Heart left ventricle (tissue), 16 donors: ENCODE measurements around the gene DAZAP1. TPM values are rescaled to one million over a fixed set of nuclear protein-coding genes. Genes with fewer than 3 reads are reported as not detected.

Experiments
- ATAC-seq, 4 donors: fragments of 200-7000 bp; cut with Tn5 transposase; one replicate each; pipeline ENCODE4 v1.9.1; 2020 to 2022; ENCODE audit warnings: moderate library complexity in 4 of 4, mild to moderate bottlenecking in 3 of 4, moderate number of reproducible peaks in 1 of 4
- DNase-seq, 5 donors: peaks; one replicate each; pipeline ENCODE4 v3.0.0-alpha.2; 2020
- H3K27ac ChIP-seq, 12 donors: fragments of 200-600 bp; sonication (generic) in 4 of 12; one replicate each; pipeline versions ENCODE4 v1.5.0 to v1.8.0; 2016 to 2022; ENCODE audit warnings: mild to moderate bottlenecking in 2 of 12
- H3K27me3 ChIP-seq, 9 donors: fragments of 200-600 bp; sonication (generic) in 2 of 9; one replicate each; pipeline versions ENCODE4 v1.5.1 to v1.8.0; 2016 to 2022; ENCODE audit warnings: mild to moderate bottlenecking in 3 of 9
- H3K36me3 ChIP-seq, 9 donors: fragments of 200-600 bp; sonication (generic) in 2 of 9; one replicate each; pipeline versions ENCODE4 v1.5.0 to v1.8.0; 2018 to 2022; ENCODE audit warnings: mild to moderate bottlenecking in 2 of 9
- H3K4me1 ChIP-seq, 12 donors: fragments of 200-600 bp; sonication (generic) in 4 of 12; one replicate each; pipeline versions ENCODE4 v1.5.0 to v1.8.0; 2016 to 2022; ENCODE audit warnings: mild to moderate bottlenecking in 3 of 12
- H3K4me3 ChIP-seq, 12 donors: fragments of 200-600 bp; sonication (generic) in 4 of 12; one replicate each; pipeline versions ENCODE4 v1.5.0 to v1.8.0; 2017 to 2022; ENCODE audit warnings: mild to moderate bottlenecking in 9 of 12, moderate library complexity in 4 of 12
- H3K9me3 ChIP-seq, 12 donors: fragments of 200-600 bp; sonication (generic) in 4 of 12; one replicate each; pipeline versions ENCODE4 v1.5.0 to v1.8.0; 2016 to 2022; ENCODE audit warnings: mild to moderate bottlenecking in 1 of 12
- POLR2A ChIP-seq, 2 donors: fragments of 450-650 bp; IDR thresholded peaks; one replicate each; pipeline ENCODE4 v1.6.1; 2017; ENCODE audit warnings: antibody characterized with exemption in 2 of 2, mild to moderate bottlenecking in 2 of 2, moderate library complexity in 2 of 2
- whole genome bisulfite sequencing, 4 donors: extraction: QIAGEN DNeasy Blood & Tissue Kit in 2 of 4; methylation state at CpG; one replicate each; pipeline versions ENCODE4 v1.1.5 to v1.1.7; 2013 to 2018; 5-methylcytosine and 5-hydroxymethylcytosine counted together
- intact Hi-C, 10 donors: fragments of 100-400 bp; cut with DNase I; formaldehyde crosslinking; loops; one replicate each; pipeline versions ENCODE4 v1.11.1 to v1.14.2; 2022
- polyA plus RNA-seq, 2 donors: library from polyadenylated mRNA; stranded (reverse); fragments of 200-250 nt; gene quantifications; one replicate each; pipeline ENCODE4 v1.2.3, GENCODE V29; 2013
- total RNA-seq, 9 donors: library from RNA; depleted of rRNA in 2 of 9; stranded (reverse); fragments of >200 nt in 2 of 9; fragmentation: NEBNext Ultra II Directional in 3 of 9; extraction: Animal tissue kit (Norgen Biotek cat#: 25700) in 3 of 9; gene quantifications; one replicate each; pipeline versions ENCODE4 v1.1.0 to v1.2.4, GENCODE V29; 2016 to 2023
- TF ChIP-seq, protein P1 (sequence below), 12 donors: fragments of 200-600 bp; sonication (generic) in 4 of 12; IDR thresholded peaks; one replicate each; pipeline versions ENCODE4 v1.5.0 to v1.8.0; 2018 to 2022; ENCODE audit warnings: antibody characterized with exemption in 12 of 12, mild to moderate bottlenecking in 5 of 12
- donor health status: ischemic (EF 13 %, LVEDD 7.1; RV severe dilation, severe dysfunction).
- donor health status: healthy with polysubstance abuse.
- donor health status: DM: no; HTN: yes; CAD: no.
- donor health status: DM: no; HTN: no; CAD: no.
- donor health status: ischemic (EF 25% LVEDD 6.9; RV normal size, moderate dysfunction).
- donor health status: ischemic (EF 25% LVEDD 5.7; RV mildly dilated, moderate dysfunction).
- donor health status: healthy.
- donor health status: DM: yes; HTN: yes; CAD: no.
- donor health status: ischemic (EF 35%, LVEDD 5.7; RV mildly dilated, moderate dysfunction).
- donor health status: nonischemic (EF 11% LVEDD 7.7; RV severe dilation, severe dysfunction).
- donor health status: DM: yes; HTN: yes; CAD: no.
- donor health status: PGD.
- donor health status: ischemic (EF 29% LVEDD 5.4; RV normal size, mild dysfunction).
- donor health status: nonischemic (EF 23%, LVEDD 6.1; RV moderate dilation, normal function).

DAZAP1 gene
- total and polyA plus RNA-seq, 11 donors: 36.8 to 128 (median 78.5) TPM

DNA sequence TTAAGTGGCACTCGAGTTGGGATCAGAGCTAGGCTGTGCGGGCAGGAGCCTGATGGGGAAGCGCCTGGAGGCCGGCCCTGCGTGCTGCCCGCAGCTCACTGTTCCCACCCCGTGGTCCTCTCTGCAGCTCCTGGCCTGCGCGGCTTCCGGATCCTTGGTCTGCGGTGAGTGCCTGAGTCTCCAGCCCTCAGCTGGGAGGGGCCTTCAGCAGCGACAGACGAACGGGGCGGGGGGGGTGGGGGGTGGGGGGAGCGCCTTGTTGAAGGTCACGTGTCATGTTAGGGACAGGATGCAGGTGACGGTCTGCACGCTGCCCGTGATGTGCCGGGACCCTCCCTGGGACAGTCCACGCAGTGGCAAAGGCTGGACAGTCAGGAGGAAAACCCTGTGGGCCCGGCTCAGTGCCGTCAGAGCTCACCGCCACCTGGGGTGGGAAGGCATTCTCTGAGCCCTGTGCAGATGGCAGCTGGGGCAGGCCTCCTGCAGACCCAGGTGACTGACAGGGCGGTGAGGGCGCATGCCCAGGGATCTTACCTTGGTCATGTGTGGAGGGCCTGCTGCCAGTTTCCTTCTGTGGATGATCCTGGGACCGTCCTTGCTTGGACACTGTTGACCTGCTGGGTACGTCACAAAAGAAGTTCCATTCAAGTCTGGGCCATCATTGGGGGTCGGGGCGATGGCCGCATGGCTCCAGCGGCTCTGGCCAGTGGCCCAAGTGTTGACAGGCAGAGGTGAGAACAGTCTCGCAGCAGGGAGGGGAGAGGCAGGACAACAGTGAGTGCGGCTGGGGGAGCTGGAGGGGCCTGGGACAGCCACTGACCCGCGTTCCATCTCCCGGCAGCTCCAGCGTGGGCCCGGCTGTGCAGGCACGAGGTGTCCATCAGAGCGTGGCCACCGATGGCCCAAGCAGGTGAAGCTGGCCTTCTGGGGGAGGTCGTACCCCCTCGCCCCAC is 19.4 kb upstream of the DAZAP1 start:
- H3K4me1 ChIP-seq: peaks cover 2 to 51% (median 36%) of the 10 kb centered on the region in 12 donors
- TF ChIP-seq, protein P1, sequence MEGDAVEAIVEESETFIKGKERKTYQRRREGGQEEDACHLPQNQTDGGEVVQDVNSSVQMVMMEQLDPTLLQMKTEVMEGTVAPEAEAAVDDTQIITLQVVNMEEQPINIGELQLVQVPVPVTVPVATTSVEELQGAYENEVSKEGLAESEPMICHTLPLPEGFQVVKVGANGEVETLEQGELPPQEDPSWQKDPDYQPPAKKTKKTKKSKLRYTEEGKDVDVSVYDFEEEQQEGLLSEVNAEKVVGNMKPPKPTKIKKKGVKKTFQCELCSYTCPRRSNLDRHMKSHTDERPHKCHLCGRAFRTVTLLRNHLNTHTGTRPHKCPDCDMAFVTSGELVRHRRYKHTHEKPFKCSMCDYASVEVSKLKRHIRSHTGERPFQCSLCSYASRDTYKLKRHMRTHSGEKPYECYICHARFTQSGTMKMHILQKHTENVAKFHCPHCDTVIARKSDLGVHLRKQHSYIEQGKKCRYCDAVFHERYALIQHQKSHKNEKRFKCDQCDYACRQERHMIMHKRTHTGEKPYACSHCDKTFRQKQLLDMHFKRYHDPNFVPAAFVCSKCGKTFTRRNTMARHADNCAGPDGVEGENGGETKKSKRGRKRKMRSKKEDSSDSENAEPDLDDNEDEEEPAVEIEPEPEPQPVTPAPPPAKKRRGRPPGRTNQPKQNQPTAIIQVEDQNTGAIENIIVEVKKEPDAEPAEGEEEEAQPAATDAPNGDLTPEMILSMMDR (IDR thresholded peaks at IDR 0.05): no peak
- TF ChIP-seq POLR2A (IDR thresholded peaks at IDR 0.05): no peak
- peak; percentile 19 to 51 (median 22) for ATAC-seq
- peaks cover 5 to 60% (median 46%) of the 10 kb centered on the region in 9 donors for H3K36me3 ChIP-seq
- DNase-seq: peak in 2 of 5 donors; percentile 52 to 66
- intact Hi-C loops: loop anchor here in 1 of 10 donors (10.0 kb wide), 1 partner anchor 113 kb away; the partner anchor contains the start of gene FAM174C
- WGBS, 4 donors: 56 to 75% (median 62%) methylated on average over 10 to 45 of the region's 45 CpGs
- peak overlapping the region in 7 of 12 donors; percentile 15 to 96 (median 48) for H3K27ac ChIP-seq
- no peaks in the 10 kb centered on the region for H3K9me3 ChIP-seq
- no peak overlapping the region for H3K4me3 ChIP-seq
- H3K27me3 ChIP-seq: no peaks in the 10 kb centered on the region

DNA sequence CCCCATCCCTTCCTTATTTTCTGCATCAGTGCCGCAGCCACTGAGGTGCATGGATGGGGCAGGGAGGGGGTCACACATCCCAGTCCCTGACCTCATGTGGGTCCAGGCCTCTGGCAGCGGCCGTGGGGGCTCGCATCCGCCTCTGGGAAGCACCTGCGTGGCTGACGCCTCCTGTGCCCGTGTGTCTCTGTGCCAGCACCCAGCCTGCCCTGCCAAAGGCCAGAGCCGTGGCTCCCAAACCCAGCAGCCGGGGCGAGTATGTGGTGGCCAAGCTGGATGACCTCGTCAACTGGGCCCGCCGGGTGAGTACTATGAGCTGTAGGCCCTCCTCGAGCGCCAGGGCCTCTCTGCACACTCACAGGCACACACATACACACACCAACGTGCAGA is 18.8 kb upstream of the DAZAP1 start:
- Histone ChIP-seq H3K4me3 (no peak overlapping the region), H3K4me1 (peaks cover 2 to 51% (median 35%) of the 10 kb centered on the region in 12 donors), H3K27ac (peak overlapping the region in 6 of 12 donors; percentile 15 to 96 (median 51)), H3K9me3 (no peaks in the 10 kb centered on the region), H3K27me3 (no peaks in the 10 kb centered on the region), H3K36me3 (peaks cover 5 to 67% (median 53%) of the 10 kb centered on the region in 9 donors)
- intact Hi-C loops: loop anchor here in 1 of 10 donors (10.0 kb wide), 1 partner anchor 114 kb away; the partner anchor contains the start of gene FAM174C
- DNase-seq: no peak
- TF ChIP-seq POLR2A (IDR thresholded peaks at IDR 0.05): no peak
- TF ChIP-seq, protein P1 (IDR thresholded peaks at IDR 0.05): no peak
- WGBS, 4 donors: 63 to 82% (median 73%) methylated on average over 3 to 17 of the region's 17 CpGs
- no peak for ATAC-seq

DNA sequence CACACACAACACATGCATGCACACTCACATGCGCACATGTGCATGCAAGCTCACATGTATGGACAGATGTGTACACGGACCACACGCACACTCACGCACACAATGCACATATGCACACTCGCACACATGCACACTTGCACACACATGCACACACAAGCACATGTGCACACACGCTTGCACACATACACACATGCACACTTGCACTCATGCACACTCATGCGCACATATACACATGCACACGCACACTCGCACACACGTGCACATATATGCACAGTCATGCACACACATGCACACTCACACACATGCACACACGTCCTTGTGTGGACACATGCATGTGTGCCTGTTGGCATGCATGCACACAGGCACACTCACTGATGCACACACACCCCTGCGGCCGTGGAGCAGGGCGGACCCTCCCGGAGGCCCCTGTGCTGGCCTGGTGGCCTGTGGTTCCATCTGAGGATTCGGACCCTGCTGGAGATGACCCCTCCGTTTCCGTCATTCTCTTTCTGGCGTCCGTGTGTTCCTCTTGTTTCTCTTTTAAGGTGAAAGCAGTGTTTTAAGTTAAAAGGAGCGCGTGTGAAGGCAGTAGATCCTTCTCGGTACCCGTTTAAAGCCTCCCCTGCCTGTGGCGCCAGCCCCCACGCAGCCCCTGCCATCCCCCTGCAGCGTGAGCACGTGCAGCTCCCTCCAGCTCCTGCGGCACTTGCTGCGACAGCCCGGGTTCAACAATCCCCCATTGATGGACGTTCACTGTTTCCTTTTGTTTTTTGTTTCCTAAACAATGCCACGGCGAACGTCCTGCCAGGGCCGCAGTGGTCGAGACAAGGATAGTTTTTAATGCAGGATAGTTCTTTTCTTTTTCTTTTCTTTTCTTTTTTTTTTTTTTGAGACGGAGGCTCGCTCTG is 18.1 kb upstream of the DAZAP1 start:
- 92 to 94% (median 93%) methylated on average over 39 of the region's 39 CpGs for WGBS, 4 donors
- H3K36me3 ChIP-seq: peaks cover 4 to 73% (median 59%) of the 10 kb centered on the region in 9 donors
- ATAC-seq: no peak
- DNase-seq: no peak
- no peaks in the 10 kb centered on the region for H3K9me3 ChIP-seq
- H3K4me1 ChIP-seq: peaks cover 2 to 49% (median 33%) of the 10 kb centered on the region in 12 donors
- intact Hi-C loops: loop anchor here in 1 of 10 donors (10.0 kb wide), 1 partner anchor 114 kb away; the partner anchor contains the start of gene FAM174C
- TF ChIP-seq, protein P1 (IDR thresholded peaks at IDR 0.05): no peak
- TF ChIP-seq POLR2A (IDR thresholded peaks at IDR 0.05): no peak
- H3K27me3 ChIP-seq: no peaks in the 10 kb centered on the region
- H3K4me3 ChIP-seq: no peak overlapping the region
- no peak overlapping the region for H3K27ac ChIP-seq
